HFF-Myc (cell line): ENCODE results near the gene FCRL5.
"Not testable (repeated sequence)": the region's sequence is repeated elsewhere in the genome, so short reads cannot be mapped to it uniquely, and the experiment has no call there.

Experiments used
- DNase-seq: peaks from one replicate; pipeline ENCODE4 v3.0.0-alpha.2; 2011; ENCODE audit warnings: low read depth; ENCODE audit errors: extremely low read depth
- H3K4me3 ChIP-seq: replicated peaks from 2 replicates; pipeline ENCODE4 v1.5.1; 2011; ENCODE audit warnings: low read depth, mild to moderate bottlenecking, control low read depth, low read length
- CTCF ChIP-seq: IDR thresholded peaks from 2 replicates; pipeline ENCODE4 v1.5.1; 2012; ENCODE audit warnings: mild to moderate bottlenecking, low read depth, low read length, control low read depth; ENCODE audit errors: missing control alignments

The FCRL5 gene

GRCh38 chr1:157566484-157567300, 14.4 kb upstream of the FCRL5 start:
- no peak for TF ChIP-seq CTCF
- no peak for DNase-seq

GRCh38 chr1:157562515-157562914, 10.2 kb upstream of the FCRL5 start:
- no peak overlapping the region for H3K4me3 ChIP-seq
- TF ChIP-seq CTCF: no peak
- no peak for DNase-seq

More at GRCh38 chr1:157566484-157567300, 14.4 kb upstream of the FCRL5 start:
- H3K4me3 ChIP-seq: no peak overlapping the region

GRCh38 chr1:157558119-157558518, 5.8 kb upstream of the FCRL5 start:
- DNase-seq: no peak
- no peak for TF ChIP-seq CTCF
- no peak overlapping the region for H3K4me3 ChIP-seq

GRCh38 chr1:157548081-157548480, 4.2 kb downstream of the FCRL5 start:
- DNase-seq, H3K4me3 ChIP-seq: not testable (repeated sequence)

- no peak for DNase-seq
- TF ChIP-seq CTCF: no peak
These were observed 9.6 kb downstream of the FCRL5 start for GRCh38 chr1:157542676-157543075.

GRCh38 chr1:157540852-157541251, 11.5 kb downstream of the FCRL5 start:
- no peak overlapping the region for H3K4me3 ChIP-seq
- no peak for DNase-seq
- TF ChIP-seq CTCF: no peak

More at GRCh38 chr1:157542676-157543075, 9.6 kb downstream of the FCRL5 start:
- no peak overlapping the region for H3K4me3 ChIP-seq

- TF ChIP-seq CTCF: no peak
- no peak for DNase-seq
- no peak overlapping the region for H3K4me3 ChIP-seq
These were observed 12.1 kb downstream of the FCRL5 start for GRCh38 chr1:157540160-157540748.
